ENCODE measurements around the gene FBLN5.

DNA sequence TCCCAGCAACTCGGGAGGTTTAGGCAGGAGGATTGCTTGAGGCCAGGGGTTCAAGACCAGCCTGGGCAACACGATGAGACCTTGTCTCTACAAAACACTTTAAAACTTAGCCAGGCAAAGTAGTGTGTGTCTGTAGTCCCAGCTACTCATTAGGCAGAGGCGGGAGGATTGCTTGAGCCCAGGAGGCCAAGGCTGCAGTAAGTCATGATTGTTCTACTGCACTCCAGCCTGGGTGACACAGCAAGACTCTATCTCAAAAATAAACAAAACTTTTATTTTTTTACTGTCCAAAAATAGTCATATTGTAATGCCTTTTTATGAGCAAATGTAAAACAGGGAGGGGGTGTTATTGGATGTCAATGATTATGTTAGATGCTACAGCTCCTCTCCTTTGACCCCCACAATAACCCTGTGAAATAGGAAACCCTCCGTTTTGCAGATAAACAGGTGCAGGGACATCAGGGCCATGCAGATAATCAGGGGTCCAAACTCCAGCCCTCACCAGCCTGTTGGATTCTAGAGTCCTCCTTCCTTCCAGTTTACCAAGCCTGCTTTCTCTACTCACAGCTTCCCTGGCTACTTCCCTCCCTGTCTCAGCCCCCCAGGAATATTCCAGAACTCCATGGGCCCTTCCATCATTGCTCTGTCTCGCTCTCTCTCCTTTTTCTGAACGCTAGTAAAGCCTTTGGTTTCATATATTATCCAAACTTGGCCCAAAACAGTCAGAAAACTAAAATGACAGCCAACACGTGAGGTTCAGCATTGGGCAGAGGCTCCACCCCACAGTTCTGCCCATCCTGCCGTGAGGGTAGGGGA, 5.9 kb upstream of the FBLN5 start:
- TF ChIP-seq POLR2A (IDR thresholded peaks at IDR 0.05), result no peak
- TF ChIP-seq, protein P1, sequence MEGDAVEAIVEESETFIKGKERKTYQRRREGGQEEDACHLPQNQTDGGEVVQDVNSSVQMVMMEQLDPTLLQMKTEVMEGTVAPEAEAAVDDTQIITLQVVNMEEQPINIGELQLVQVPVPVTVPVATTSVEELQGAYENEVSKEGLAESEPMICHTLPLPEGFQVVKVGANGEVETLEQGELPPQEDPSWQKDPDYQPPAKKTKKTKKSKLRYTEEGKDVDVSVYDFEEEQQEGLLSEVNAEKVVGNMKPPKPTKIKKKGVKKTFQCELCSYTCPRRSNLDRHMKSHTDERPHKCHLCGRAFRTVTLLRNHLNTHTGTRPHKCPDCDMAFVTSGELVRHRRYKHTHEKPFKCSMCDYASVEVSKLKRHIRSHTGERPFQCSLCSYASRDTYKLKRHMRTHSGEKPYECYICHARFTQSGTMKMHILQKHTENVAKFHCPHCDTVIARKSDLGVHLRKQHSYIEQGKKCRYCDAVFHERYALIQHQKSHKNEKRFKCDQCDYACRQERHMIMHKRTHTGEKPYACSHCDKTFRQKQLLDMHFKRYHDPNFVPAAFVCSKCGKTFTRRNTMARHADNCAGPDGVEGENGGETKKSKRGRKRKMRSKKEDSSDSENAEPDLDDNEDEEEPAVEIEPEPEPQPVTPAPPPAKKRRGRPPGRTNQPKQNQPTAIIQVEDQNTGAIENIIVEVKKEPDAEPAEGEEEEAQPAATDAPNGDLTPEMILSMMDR (IDR thresholded peaks at IDR 0.05), result no peak

Data from vagina (tissue), 2 donors.